GM18505 (cell line): ENCODE measurements around the gene CASP6.

Source experiments
- ATAC-seq: cut with Tn5 transposase; IDR thresholded peaks from one replicate; pipeline ENCODE4 v1.9.1; 2021; ENCODE audit not compliant: unreplicated experiment
- POLR2A ChIP-seq: IDR thresholded peaks from 4 replicates; pipeline ENCODE4 v1.6.1; 2011; ENCODE audit warnings: borderline replicate concordance; ENCODE audit not compliant: insufficient read depth, insufficient read length; ENCODE audit errors: extremely low read depth

CASP6 gene

DNA sequence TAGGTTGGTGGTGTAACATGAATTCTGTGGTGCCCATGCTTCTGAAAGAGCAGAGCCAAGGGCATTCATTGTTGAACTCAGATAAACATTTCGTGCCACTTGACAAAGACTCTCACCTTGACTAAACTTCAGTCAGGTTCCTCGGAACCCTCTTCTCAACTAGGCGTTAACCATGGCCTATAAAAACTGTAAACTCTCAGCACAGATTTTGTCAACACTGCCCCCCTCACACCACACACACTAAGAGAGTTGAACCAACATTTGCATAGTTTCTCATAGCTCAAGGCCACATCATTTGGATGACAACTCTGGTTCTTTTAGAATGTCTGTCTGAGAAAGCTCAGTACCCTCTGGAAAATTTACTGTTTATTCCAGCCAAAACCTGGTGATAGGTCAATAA, 28.1 kb downstream of the CASP6 start:
- TF ChIP-seq POLR2A, result no peak
- no peak for ATAC-seq

DNA sequence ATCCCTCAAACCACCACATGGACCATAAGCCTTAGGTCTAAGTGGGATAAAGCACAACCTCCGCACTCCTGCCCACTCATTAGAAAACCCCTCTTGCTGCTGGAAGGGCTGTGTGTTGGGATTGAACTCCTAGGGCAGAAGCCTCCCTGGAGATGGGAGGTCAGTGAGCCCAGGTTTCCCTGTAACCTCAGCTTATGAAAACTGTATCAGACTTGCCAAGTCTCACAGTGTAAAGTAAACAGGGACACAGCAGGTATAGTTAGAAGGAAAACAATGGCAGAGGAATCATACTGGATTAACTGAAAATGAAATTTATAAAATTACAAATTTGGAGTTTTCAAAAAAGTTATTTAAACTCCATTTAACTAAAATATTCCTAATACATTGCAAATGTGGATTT, 29.9 kb downstream of the CASP6 start:
- ATAC-seq, result no peak
- TF ChIP-seq POLR2A, result no peak

DNA sequence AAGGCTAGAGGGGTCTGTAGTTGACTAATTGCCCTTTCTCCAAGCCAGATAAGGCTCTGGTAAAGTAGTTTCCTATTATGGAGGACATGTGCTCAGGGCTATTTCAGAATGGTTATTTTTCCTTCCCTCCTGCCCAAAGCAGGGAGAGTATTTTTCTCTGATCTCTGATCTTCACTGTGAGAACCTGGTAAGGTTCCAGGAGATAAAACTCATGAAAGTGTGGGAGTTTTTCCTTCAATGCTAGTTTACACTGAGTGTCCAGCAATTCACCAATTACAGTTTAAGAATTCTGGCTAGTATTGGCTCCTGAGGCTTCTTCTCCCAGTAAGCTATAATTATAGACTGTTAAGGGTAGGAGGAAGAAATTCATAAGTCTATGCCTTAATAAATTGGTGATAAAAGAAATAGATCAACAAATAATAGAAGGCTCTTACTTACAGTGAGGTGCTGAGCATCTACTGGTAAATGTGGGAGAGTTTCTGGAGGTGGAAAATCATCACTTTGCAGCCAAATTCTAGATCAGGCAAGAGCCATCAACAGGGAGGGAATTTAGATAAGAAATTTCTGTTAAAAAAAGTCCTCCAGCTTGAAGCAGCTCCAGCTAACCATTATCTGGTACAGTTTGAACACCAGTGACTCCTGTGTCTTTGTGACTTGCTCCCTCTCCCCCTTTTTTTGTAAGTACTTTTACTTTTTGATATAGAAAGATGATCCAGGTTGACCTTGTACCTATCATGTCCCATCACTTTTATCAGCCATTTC, 30.9 kb downstream of the CASP6 start:
- no peak for ATAC-seq
- TF ChIP-seq POLR2A, result no peak

DNA sequence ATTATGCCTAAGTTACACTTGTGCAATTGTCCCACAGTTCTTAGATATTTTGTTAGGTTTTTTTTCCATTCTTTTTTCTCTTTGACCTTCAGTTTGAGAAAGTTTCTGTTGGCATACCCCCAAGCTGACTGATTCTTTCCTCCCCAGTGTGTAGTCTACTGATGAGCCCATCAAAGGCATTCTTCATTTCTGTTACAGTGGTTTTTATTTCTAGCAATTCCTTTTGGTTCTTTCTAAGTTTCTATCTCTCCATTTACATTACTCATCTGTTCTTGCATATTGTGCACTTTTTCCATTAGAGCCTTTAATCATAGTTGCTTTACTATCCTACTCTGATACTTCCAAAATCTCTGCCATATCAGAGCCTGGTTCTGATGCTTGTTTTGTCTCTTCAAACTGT, 31.9 kb downstream of the CASP6 start:
- ATAC-seq, result no peak
- no peak for TF ChIP-seq POLR2A

DNA sequence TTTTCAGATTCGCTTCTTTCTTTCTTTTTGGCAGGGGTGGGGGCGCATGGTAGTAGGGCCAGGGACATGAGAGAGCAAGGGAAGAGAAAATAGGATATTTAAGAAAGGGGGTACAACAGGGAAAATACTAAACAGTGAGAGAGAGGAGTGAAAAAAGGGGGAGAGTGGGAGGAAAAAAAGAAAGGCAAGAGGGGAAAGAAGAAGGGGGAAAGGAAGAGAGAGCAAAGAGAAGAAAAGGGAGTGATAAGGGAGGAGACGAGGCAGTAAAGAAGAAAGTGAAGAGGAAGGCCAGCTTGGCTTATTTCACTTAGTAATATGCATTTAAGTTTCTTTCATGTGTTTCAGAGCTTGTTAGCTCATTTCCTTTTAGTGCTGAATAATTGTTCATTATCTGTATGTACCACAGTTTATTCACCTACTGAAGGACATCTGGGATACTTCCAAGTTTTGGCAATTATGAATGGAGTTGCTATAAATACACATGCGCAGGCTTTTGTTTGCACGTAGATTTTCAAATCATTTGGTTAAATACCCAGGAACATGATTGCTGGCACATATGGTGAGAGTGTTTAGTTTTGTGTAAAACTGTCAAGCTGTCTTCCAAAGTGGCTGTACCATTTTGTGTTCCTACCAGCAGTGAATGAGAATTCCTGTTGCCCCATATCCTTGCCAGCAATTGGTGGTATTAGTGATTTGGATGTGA, 37.3 kb downstream of the CASP6 start:
- TF ChIP-seq POLR2A, result no peak
- ATAC-seq, result no peak

DNA sequence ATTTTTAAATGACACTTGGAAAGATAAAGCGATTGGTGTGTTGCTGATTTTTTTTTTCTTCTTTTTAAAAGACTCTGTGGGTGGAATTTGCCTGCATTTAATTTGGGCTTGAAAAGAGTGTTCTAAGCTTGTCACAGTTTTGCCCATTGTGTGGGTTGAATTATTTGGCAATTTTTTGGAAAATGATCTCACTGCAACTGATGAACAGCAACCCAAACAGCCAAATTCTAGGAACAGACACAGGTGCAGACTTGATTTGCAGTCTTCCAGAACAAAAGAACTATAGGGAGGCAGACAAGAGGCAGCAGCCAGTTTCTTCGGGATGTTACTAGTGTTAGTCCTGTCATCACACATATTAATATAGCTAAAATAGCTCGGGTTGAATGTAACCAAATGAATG, 40.5 kb downstream of the CASP6 start:
- no peak for ATAC-seq
- no peak for TF ChIP-seq POLR2A

DNA sequence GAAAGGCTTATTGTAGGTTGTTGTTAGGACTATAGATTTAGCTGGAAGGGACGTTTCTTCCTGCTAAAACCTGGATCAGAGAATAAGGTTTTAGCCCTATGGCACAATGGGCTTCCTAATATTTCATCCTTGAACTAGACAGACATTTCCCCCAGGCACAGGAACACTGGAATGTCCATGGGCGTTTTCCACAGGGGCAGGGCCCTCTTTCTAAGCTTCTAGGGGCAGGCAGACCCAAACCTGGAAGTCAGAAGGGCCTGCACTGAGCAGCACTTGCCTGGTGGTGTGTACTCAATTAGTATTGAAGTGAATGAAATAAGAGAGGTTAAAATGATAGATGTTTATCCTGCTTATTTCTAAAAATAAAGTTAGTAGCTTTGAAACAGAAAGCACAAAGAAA, 41.1 kb downstream of the CASP6 start:
- no peak for ATAC-seq
- TF ChIP-seq POLR2A, result no peak

DNA sequence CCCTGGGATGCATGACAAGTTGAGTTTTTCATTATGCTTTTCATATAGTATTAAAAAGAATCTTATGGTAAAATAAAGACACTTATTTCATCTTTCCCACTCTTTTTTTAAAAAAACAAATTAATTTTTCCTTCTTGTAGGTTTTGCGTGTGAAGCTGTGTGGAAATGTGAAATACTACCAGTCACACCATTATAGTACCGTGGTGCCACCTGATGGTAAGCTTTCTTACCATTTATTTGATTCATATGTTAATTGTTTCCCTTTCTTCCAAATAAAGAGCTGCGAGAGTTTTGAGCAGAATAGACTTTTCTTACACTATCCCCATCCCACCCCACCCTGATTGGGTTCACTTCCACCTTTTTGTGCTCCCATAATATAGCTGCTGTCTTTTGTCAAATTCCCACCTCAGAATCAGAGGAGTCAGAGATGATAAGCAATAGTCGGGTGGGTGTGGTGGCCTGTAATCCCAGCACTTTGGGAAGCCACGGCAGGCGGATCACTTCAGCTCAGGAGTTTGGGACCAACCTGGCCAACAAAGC, 44.3 kb downstream of the CASP6 start:
- TF ChIP-seq POLR2A, result no peak
- no peak for ATAC-seq

DNA sequence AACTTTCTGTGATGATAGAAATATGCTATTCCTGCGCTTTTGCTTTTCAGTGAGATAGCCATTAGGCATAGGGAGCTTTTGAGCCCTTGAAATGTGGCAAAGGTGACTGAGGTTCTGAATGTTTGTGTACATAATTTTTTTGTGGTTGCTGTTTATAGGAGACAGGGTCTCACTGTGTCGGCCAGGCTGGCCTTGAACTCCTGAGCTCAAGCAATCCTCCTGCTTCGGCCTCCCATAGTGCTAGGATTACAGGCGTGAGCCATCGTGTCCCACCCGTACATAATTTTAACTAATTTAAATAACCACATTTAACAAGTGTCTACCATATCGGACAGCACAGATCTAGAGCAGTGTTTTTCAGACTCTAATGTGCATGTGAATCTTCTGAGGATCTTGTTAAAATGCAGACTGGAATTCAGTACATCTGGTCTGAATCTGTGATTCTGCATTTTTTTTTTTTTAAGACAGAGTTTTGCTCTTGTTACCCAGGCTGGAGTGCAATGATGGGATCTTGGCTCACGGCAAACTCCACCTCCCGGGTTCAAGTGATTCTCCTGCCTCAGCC, 45.3 kb downstream of the CASP6 start:
- ATAC-seq, result no peak
- no peak for TF ChIP-seq POLR2A

DNA sequence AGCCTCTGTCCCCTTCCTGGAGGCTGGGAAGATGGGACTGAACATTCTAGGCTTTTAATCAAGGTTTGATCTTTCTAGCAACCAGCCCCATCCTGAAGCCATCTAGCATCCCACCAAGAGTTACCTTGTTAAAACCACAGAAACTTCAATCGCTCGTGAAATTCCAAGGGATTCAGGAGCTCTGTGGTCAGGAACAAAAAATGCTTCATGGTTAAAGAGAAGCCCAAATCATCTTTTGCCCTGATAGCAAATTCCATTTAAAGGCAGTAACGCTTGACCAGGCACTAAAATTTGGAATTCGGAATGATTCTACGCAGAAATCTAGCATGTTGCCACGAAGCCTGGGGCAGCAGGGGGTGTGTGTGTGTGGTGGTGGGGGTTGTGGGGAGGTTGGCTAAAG, 47.8 kb downstream of the CASP6 start:
- no peak for ATAC-seq
- no peak for TF ChIP-seq POLR2A

DNA sequence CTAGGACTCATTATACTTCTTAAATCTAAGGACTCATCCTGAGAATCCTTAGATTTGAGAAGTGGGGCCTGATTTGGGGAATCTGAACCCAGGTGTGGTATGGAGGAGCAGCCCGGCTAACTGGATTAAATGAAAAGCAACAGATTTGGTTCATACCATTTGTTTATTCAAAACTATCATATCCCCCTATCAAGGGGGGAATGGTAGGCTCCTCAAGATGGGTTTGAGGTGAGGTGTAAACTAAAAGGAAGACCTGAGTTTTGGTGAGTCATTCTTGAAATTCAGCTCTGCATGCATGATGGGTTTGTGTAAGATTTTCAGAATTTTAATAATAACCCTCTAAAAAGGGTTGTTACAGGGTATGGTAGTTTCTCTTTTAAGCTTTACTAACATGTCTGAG, 53.4 kb downstream of the CASP6 start:
- peak; percentile 81 for ATAC-seq

DNA sequence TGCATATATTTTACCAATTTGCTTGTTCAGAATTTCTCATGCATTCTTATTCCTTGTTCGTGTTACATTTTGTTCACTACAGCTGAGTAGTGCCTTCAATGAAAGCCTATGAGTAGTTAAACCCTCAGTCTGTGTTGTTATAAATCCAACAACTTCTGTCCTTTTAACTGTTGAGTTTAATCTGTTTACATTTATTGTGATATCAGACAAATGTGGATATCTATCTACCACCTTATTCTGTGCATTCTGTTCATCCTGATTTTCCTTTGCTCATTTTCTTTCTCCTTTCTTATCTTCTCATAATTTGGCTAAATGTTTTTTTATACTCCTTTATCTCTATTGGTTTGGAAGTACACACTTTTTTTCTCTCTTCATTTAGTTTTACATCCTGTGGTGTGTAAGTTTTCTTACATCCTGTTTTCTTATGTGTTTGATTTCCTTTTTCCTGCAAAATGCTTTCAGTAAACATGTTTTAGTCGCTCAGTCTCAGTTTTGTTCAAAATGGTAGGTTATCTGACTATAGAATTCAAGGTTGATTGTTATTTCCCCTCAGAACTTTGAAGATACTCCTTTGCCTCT, 54.2 kb downstream of the CASP6 start:
- ATAC-seq, result no peak
- TF ChIP-seq POLR2A, result no peak

More for the DNA sequence above, 53.4 kb downstream of the CASP6 start:
- TF ChIP-seq POLR2A, result no peak

DNA sequence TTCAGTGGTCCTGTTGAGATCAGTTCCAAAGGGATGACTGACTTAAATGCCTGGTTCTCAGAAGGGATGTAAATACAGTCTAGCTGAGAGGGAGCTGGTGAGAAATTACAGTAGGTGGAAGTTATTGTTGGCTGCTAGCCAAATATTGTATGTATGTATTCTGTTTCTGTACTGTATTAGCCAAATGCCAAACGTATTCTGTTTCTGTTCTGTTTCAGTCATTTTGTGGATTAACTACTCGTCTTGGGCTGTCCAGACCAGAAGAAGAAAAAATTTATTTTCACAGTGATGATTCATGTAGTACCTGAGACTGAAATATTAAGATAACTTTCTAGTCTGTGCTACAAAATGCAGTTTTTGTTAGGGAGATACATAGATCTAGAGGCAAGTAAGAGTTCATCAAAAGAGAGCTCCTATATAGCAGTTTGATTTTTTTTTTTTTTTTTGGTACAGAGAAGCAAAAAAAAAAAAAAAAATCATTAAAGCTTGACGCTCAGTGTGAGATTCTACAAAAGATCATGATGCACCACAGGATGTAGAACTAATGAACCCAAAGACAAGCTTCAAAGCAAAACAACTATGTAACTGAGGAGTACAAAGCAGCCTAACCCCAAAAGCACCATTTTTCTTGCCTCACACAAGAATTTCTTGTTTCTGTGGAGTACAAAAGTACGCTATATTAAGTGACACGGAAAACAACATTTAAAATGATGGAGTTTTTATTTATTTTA, 54.8 kb downstream of the CASP6 start:
- peak; percentile 63 for ATAC-seq
- no peak for TF ChIP-seq POLR2A
